ENCODE results near the gene SMARCC2. TPM values are rescaled to one million over a fixed set of nuclear protein-coding genes. Genes with fewer than 3 reads are reported as not detected.

Gene SMARCC2
- polyA plus RNA-seq, 2 of the 4 experiments (the other 2 are of a cell fraction), result 51.9 to 83.9 TPM

DNA sequence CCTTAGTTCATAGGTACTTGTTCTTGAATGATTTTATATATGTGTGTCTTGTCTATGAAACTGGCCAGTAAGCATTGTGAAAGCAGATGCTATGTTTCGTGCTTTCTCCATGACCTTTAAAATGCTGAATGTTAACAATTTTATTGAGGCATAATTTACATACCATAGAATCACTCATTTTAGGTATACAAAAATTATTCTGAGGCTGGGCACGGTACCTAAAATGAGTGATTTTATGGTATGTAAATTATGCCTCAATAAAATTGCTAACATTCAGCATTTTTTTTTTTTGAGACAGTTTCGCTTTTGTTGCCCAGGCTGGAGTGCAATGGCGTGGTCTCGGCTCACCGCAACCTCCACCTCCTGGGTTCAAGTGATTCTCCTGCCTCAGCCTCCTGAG is 54.4 kb downstream of the SMARCC2 start:
- 94% methylated on average over 6 of the region's 6 CpGs for WGBS (ENCODE audit: missing lambda C conversion rate)

DNA sequence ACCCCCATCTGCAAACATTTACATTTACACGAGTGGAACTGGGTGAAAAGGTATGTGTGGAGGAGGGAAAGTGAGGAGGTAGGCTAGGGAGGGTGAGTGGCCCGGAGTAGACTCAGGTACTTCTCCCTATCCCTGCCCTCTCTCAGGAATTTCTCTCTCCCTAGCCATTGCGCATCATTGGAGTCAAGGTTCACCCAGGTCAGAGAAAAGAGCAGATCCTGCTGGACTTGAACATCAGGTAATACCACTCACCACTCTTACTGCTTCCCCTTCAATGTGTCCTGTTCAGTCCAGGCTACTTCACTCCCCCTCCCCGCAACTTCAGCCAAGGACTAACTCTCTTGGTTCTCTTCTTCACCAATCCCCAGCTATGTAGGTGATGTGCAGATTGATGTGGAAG is 58.4 kb downstream of the SMARCC2 start:
- H3K27ac ChIP-seq, result no peak overlapping the region
- ChIA-PET CTCF (interaction anchor here (7.7 to 15.7 kb wide), 2 partner anchors 27 to 59 kb away, joined by 98 to 204 read pairs; partner anchors contain the start of genes MYL6 and SMARCC2), POLR2A (no interaction called here)
- TF ChIP-seq PHF8 (IDR thresholded peaks at IDR 0.05; ENCODE audit: borderline replicate concordance, low read depth), result no peak
- no peak for TF ChIP-seq NFE2L2 (conservative IDR thresholded peaks at IDR 0.05; ENCODE audit: low read length)
- no peak for TF ChIP-seq EP300 (IDR thresholded peaks at IDR 0.05)
- TF ChIP-seq KDM5A (IDR thresholded peaks at IDR 0.05), result no peak
- TF ChIP-seq TFCP2L1 (CRISPR knock-in tag; IDR thresholded peaks at IDR 0.05), result no peak
- TF ChIP-seq ZFP36 (IDR thresholded peaks at IDR 0.05; ENCODE audit: borderline replicate concordance, partially characterized antibody), result no peak
- TF ChIP-seq, protein P1, sequence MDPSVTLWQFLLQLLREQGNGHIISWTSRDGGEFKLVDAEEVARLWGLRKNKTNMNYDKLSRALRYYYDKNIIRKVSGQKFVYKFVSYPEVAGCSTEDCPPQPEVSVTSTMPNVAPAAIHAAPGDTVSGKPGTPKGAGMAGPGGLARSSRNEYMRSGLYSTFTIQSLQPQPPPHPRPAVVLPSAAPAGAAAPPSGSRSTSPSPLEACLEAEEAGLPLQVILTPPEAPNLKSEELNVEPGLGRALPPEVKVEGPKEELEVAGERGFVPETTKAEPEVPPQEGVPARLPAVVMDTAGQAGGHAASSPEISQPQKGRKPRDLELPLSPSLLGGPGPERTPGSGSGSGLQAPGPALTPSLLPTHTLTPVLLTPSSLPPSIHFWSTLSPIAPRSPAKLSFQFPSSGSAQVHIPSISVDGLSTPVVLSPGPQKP (IDR thresholded peaks at IDR 0.05; ENCODE audit: low read depth, low read length), result no peak
- TF ChIP-seq NPAS2 (CRISPR knock-in tag; IDR thresholded peaks at IDR 0.05; ENCODE audit: borderline replicate concordance), result no peak
- TF ChIP-seq JUNB (IDR thresholded peaks at IDR 0.05), result no peak
- TF ChIP-seq, protein P2, sequence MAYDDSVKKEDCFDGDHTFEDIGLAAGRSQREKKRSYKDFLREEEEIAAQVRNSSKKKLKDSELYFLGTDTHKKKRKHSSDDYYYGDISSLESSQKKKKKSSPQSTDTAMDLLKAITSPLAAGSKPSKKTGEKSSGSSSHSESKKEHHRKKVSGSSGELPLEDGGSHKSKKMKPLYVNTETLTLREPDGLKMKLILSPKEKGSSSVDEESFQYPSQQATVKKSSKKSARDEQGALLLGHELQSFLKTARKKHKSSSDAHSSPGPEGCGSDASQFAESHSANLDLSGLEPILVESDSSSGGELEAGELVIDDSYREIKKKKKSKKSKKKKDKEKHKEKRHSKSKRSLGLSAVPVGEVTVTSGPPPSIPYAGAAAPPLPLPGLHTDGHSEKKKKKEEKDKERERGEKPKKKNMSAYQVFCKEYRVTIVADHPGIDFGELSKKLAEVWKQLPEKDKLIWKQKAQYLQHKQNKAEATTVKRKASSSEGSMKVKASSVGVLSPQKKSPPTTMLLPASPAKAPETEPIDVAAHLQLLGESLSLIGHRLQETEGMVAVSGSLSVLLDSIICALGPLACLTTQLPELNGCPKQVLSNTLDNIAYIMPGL (CRISPR knock-in tag; IDR thresholded peaks at IDR 0.05; ENCODE audit: borderline replicate concordance), result no peak
- no peak for TF ChIP-seq ZSCAN20 (CRISPR knock-in tag; IDR thresholded peaks at IDR 0.05)
- TF ChIP-seq, protein P3, sequence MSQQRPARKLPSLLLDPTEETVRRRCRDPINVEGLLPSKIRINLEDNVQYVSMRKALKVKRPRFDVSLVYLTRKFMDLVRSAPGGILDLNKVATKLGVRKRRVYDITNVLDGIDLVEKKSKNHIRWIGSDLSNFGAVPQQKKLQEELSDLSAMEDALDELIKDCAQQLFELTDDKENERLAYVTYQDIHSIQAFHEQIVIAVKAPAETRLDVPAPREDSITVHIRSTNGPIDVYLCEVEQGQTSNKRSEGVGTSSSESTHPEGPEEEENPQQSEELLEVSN (IDR thresholded peaks at IDR 0.05; ENCODE audit: borderline replicate concordance, low read depth), result no peak
- TF ChIP-seq KDM1A (IDR thresholded peaks at IDR 0.05; ENCODE audit: low read depth), result no peak
- TF ChIP-seq NR3C1 (IDR thresholded peaks at IDR 0.05), result no peak
- no peak for TF ChIP-seq CBX8 (IDR thresholded peaks at IDR 0.05)
- no peak for TF ChIP-seq FOXS1 (CRISPR knock-in tag; IDR thresholded peaks at IDR 0.05)
- TF ChIP-seq BHLHE40 (IDR thresholded peaks at IDR 0.05; ENCODE audit: low read depth, low read length), result no peak
- no peak for TF ChIP-seq JUN (IDR thresholded peaks at IDR 0.05)
- TF ChIP-seq, protein P4, sequence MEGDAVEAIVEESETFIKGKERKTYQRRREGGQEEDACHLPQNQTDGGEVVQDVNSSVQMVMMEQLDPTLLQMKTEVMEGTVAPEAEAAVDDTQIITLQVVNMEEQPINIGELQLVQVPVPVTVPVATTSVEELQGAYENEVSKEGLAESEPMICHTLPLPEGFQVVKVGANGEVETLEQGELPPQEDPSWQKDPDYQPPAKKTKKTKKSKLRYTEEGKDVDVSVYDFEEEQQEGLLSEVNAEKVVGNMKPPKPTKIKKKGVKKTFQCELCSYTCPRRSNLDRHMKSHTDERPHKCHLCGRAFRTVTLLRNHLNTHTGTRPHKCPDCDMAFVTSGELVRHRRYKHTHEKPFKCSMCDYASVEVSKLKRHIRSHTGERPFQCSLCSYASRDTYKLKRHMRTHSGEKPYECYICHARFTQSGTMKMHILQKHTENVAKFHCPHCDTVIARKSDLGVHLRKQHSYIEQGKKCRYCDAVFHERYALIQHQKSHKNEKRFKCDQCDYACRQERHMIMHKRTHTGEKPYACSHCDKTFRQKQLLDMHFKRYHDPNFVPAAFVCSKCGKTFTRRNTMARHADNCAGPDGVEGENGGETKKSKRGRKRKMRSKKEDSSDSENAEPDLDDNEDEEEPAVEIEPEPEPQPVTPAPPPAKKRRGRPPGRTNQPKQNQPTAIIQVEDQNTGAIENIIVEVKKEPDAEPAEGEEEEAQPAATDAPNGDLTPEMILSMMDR (IDR thresholded peaks at IDR 0.05), result no peak
- TF ChIP-seq HEYL (CRISPR knock-in tag; IDR thresholded peaks at IDR 0.05), result no peak
- H3K4me1 ChIP-seq, result peaks cover 22% of the 10 kb centered on the region
- FAIRE-seq (no peak), ATAC-seq (no peak), DNase-seq (ENCODE audit: low read depth in 1 of 2, low spot score in 1 of 2) (no peak)
- 83% methylated on average over 4 of the region's 4 CpGs for WGBS (ENCODE audit: missing lambda C conversion rate)
- no peak overlapping the region for H3K4me3 ChIP-seq
- no peaks in the 10 kb centered on the region for H3K9me3 ChIP-seq
- H3K4me2 ChIP-seq, result no peak overlapping the region

More for the DNA sequence above, 54.4 kb downstream of the SMARCC2 start:
- ChIA-PET POLR2A (no interaction called here), CTCF (interaction anchor here (0.7 to 1.6 kb wide), 2 partner anchors 54 to 113 kb away, joined by 3 to 7 read pairs; partner anchors contain the start of gene SMARCC2)
- no peak for FAIRE-seq
- H3K4me3 ChIP-seq, result no peak overlapping the region
- peaks cover under 1% of the 10 kb centered on the region; the same call in 1 of the 3 replicates for H3K4me1 ChIP-seq
- H3K27ac ChIP-seq, result no peak overlapping the region
- no peak for TF ChIP-seq RAD21 (conservative IDR thresholded peaks at IDR 0.05 in 1 of 2, IDR thresholded peaks at IDR 0.05 in 1 of 2)
- no peak for TF ChIP-seq NPAS2 (CRISPR knock-in tag; IDR thresholded peaks at IDR 0.05; ENCODE audit: borderline replicate concordance)
- TF ChIP-seq, protein P4 (IDR thresholded peaks at IDR 0.05), result no peak
- no peak for TF ChIP-seq ZSCAN20 (CRISPR knock-in tag; IDR thresholded peaks at IDR 0.05)
- no peak for TF ChIP-seq KDM5A (IDR thresholded peaks at IDR 0.05)
- TF ChIP-seq HDAC2 (IDR thresholded peaks at IDR 0.05), result no peak
- TF ChIP-seq POLR2AphosphoS2 (conservative IDR thresholded peaks at IDR 0.05; ENCODE audit: low read length), result no peak
- no peak for TF ChIP-seq HOXB13 (CRISPR knock-in tag; IDR thresholded peaks at IDR 0.05; ENCODE audit: low read depth)
- no peak for TF ChIP-seq HEYL (CRISPR knock-in tag; IDR thresholded peaks at IDR 0.05)
- no peak for TF ChIP-seq RFX5 (IDR thresholded peaks at IDR 0.05)
- DNase-seq (ENCODE audit: low read depth in 1 of 2, low spot score in 1 of 2), result no peak
- H3K9me3 ChIP-seq, result no peaks in the 10 kb centered on the region
- H3K4me2 ChIP-seq, result no peak overlapping the region
- ATAC-seq, result no peak
